Osteocyte (in vitro differentiated cells): ENCODE measurements around the gene SLX4IP. TPM values are rescaled to one million over a fixed set of nuclear protein-coding genes. Genes with fewer than 3 reads are reported as not detected.
A peak's percentile ranks its signal among the peaks of the same experiment; 100 is the strongest.

Experiments
- DNase-seq: peaks from one replicate; pipeline ENCODE4 v3.0.0; 2021; ENCODE audit warnings: mixed read lengths; ENCODE audit not compliant: unreplicated experiment; ENCODE audit errors: extremely low spot score
- H3K27ac Mint-ChIP-seq: one replicate; pipeline ENCODE4 v1.8.0; 2021; ENCODE audit warnings: mild to moderate bottlenecking, mixed read lengths; ENCODE audit not compliant: unreplicated experiment
- H3K27me3 Mint-ChIP-seq: one replicate; pipeline ENCODE4 v1.8.0; 2021; ENCODE audit warnings: mixed read lengths; ENCODE audit not compliant: unreplicated experiment
- H3K36me3 Mint-ChIP-seq: one replicate; pipeline ENCODE4 v1.8.0; 2021; ENCODE audit warnings: mixed read lengths; ENCODE audit not compliant: unreplicated experiment
- H3K4me1 Mint-ChIP-seq: one replicate; pipeline ENCODE4 v1.8.0; 2021; ENCODE audit warnings: mixed read lengths; ENCODE audit not compliant: unreplicated experiment
- H3K4me3 Mint-ChIP-seq: one replicate; pipeline ENCODE4 v1.8.0; 2021; ENCODE audit warnings: mild to moderate bottlenecking, moderate library complexity, mixed read lengths; ENCODE audit not compliant: unreplicated experiment
- H3K9me3 Mint-ChIP-seq: one replicate; pipeline ENCODE4 v1.8.0; 2021; ENCODE audit warnings: mixed read lengths; ENCODE audit not compliant: unreplicated experiment
- CTCF ChIP-seq: fragments of 200-600 bp; sonication (generic); IDR thresholded peaks from 2 replicates; pipeline ENCODE4 v1.5.0; 2021; ENCODE audit warnings: antibody characterized with exemption, mild to moderate bottlenecking, moderate library complexity
- total RNA-seq: library from RNA; stranded (reverse); gene quantifications from 2 replicates; pipeline ENCODE4 v1.2.1, GENCODE V29; 2021

The SLX4IP gene
- total RNA-seq, 1 donor from 2014 or later: 5.4 TPM

DNA sequence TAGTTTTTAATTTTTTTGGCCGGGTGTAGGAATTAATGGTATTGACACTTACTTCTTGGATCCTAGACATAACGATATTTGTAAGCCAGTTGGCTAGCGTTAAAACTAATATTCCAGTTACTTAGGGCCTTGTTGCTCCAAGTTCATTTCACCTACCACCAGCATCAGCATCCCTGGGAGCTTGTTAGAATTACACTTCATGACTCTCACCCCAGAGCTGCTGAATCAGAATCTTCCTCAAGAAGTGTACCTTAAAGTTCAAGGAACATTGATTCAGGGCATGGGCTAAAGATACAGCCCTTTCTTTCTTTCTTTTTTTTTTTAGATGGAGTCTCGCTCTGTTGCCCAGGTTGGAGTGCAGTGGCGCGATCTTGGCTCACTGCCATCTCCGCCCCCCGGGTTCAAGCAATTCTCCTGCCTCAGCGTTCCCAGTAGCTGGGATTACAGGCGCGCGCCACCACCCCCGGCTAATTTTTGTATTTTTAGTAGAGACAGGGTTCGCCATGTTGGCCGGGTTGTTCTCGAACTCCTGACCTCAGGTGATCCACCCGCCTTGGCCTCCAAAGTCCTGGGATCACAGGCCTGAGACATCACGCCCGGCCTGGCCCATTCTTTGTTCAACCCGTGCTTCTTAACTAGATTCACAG, 1.1 kb downstream of the SLX4IP start:
- Mint-ChIP-seq H3K27me3 (no peaks in the 10 kb centered on the region), H3K9me3 (no peaks in the 10 kb centered on the region), H3K4me3 (peak overlapping the region; percentile 92), H3K27ac (no peak overlapping the region), H3K36me3 (no peaks in the 10 kb centered on the region), H3K4me1 (peaks cover 25% of the 10 kb centered on the region)
- DNase-seq: no peak
- TF ChIP-seq CTCF: no peak

GRCh38 chr20:10438217-10438616, 3.1 kb downstream of the SLX4IP start:
- H3K36me3 Mint-ChIP-seq: no peaks in the 10 kb centered on the region
- peaks cover 17% of the 10 kb centered on the region for H3K4me1 Mint-ChIP-seq
- H3K27ac Mint-ChIP-seq: no peak overlapping the region
- no peak overlapping the region for H3K4me3 Mint-ChIP-seq
- no peaks in the 10 kb centered on the region for H3K9me3 Mint-ChIP-seq
- TF ChIP-seq CTCF: no peak
- DNase-seq: no peak
- H3K27me3 Mint-ChIP-seq: no peaks in the 10 kb centered on the region

- Mint-ChIP-seq H3K27me3 (no peaks in the 10 kb centered on the region), H3K36me3 (peaks cover 2% of the 10 kb centered on the region), H3K9me3 (no peaks in the 10 kb centered on the region), H3K4me3 (no peak overlapping the region), H3K4me1 (peaks cover 15% of the 10 kb centered on the region), H3K27ac (no peak overlapping the region)
- no peak for DNase-seq
- no peak for TF ChIP-seq CTCF
These were observed 8.8 kb downstream of the SLX4IP start for GRCh38 chr20:10443936-10444335.

DNA sequence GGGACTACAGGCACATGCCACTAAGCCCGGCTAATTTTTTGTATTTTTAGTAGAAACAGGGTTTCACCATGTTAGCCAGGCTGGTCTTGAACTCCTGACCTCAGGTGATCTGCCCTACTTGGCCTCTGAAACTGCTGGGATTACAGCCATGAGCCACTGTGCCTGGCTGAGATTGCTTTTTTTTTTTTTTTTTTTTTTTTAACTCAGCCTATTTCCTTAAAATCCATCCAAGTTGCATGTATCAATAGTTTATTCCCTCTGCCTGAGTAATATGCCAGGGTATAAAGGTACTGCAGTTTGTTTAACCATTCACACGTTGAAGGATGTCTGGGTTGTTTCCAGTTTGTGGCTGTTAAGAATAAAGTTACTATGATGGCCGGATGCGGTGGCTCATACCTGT, 10.7 kb downstream of the SLX4IP start:
- H3K27ac Mint-ChIP-seq: no peak overlapping the region
- no peaks in the 10 kb centered on the region for H3K9me3 Mint-ChIP-seq
- no peak overlapping the region for H3K4me3 Mint-ChIP-seq
- peaks cover 2% of the 10 kb centered on the region for H3K36me3 Mint-ChIP-seq
- peaks cover 15% of the 10 kb centered on the region for H3K4me1 Mint-ChIP-seq
- TF ChIP-seq CTCF: no peak
- no peaks in the 10 kb centered on the region for H3K27me3 Mint-ChIP-seq
- DNase-seq: no peak

DNA sequence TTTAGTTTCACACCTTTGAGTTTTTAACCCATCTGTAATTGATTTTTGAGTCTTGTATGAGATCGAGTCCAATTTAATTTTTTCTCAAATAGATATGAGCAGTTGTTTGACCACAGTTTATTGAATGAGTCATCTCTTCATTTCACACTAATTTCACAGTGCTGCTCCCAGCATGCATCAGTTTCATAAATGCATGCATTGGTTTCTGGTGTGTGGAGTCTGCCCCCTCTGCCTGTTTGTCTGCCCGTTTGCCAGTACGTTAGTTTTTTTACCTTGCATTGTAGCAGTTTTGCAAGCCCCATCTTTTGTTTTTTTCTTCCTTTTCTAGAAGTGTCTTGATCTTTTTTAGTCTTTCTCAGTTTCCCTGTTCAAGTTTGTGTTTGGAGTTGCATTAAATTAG, 11.9 kb downstream of the SLX4IP start:
- no peak for DNase-seq
- Mint-ChIP-seq H3K27me3 (no peaks in the 10 kb centered on the region), H3K27ac (peak overlapping the region; percentile 81), H3K9me3 (no peaks in the 10 kb centered on the region), H3K4me3 (peak overlapping the region; percentile 34), H3K36me3 (peaks cover 2% of the 10 kb centered on the region), H3K4me1 (peaks cover 15% of the 10 kb centered on the region)
- TF ChIP-seq CTCF: peak; percentile 30
